Liver (tissue), 9 donors: ENCODE data around the gene ABHD14A. TPM values are rescaled to one million over a fixed set of nuclear protein-coding genes. Genes with fewer than 3 reads are reported as not detected.

ENCODE experiments used
- DNase-seq: peaks from one replicate; pipeline ENCODE4 v3.0.0-alpha.2; 2017; ENCODE audit warnings: low spot score
- H3K27ac ChIP-seq, 2 donors: one replicate each; pipeline ENCODE4 v1.7.0; 2013; ENCODE audit warnings: inconsistent platforms in 2 of 2, low read length in 2 of 2, control low read depth in 1 of 2, low read depth in 1 of 2, mild to moderate bottlenecking in 1 of 2
- H3K27me3 ChIP-seq, 4 donors: one replicate each; pipeline versions ENCODE4 v1.6.1 to v1.7.0; 2013; ENCODE audit warnings: low read length in 3 of 4, inconsistent platforms in 1 of 4, mild to moderate bottlenecking in 1 of 4, moderate library complexity in 1 of 4; ENCODE audit not compliant: control insufficient read depth in 4 of 4, insufficient read depth in 4 of 4
- H3K36me3 ChIP-seq, 4 donors: one replicate each; pipeline versions ENCODE4 v1.6.1 to v1.7.0; 2013; ENCODE audit warnings: low read length in 3 of 4, mild to moderate bottlenecking in 3 of 4, low read depth in 1 of 4, moderate library complexity in 1 of 4; ENCODE audit not compliant: control insufficient read depth in 4 of 4, insufficient read depth in 3 of 4
- H3K4me1 ChIP-seq, 4 donors: one replicate each; pipeline versions ENCODE4 v1.6.1 to v1.7.0; 2013; ENCODE audit warnings: low read length in 3 of 4, mild to moderate bottlenecking in 3 of 4, moderate library complexity in 1 of 4; ENCODE audit not compliant: control insufficient read depth in 4 of 4, insufficient read depth in 4 of 4
- H3K4me3 ChIP-seq, 3 donors: one replicate each; pipeline versions ENCODE4 v1.6.1 to v1.7.0; 2013; ENCODE audit warnings: low read length in 3 of 3, control low read depth in 1 of 3, low read depth in 1 of 3, mild to moderate bottlenecking in 1 of 3
- H3K9ac ChIP-seq, 2 donors: one replicate each; pipeline ENCODE4 v1.7.0; 2013; ENCODE audit warnings: low read length in 2 of 2, mild to moderate bottlenecking in 2 of 2, moderate library complexity in 2 of 2, control low read depth in 1 of 2, low read depth in 1 of 2
- H3K9me3 ChIP-seq, 4 donors: one replicate each; pipeline versions ENCODE4 v1.6.1 to v1.7.0; 2013; ENCODE audit warnings: low read length in 3 of 4; ENCODE audit not compliant: control insufficient read depth in 4 of 4
- EGR1 ChIP-seq, 2 donors: IDR thresholded peaks; 2 replicates each; pipeline ENCODE4 v1.6.1; 2016 to 2018; ENCODE audit warnings: antibody characterized with exemption in 2 of 2, low read depth in 2 of 2
- FOXA1 ChIP-seq: IDR thresholded peaks from 2 replicates; pipeline ENCODE4 v1.6.1; 2016; ENCODE audit warnings: antibody characterized with exemption
- FOXA2 ChIP-seq: IDR thresholded peaks from 2 replicates; pipeline ENCODE4 v1.6.1; 2016; ENCODE audit warnings: antibody characterized with exemption
- GABPA ChIP-seq, 2 donors: IDR thresholded peaks in 1 of 2; conservative IDR thresholded peaks in 1 of 2; 2 replicates each; pipeline ENCODE4 v1.6.1; 2016; ENCODE audit warnings: antibody characterized with exemption in 2 of 2, mild to moderate bottlenecking in 1 of 2, moderate library complexity in 1 of 2
- HNF4A ChIP-seq, 2 donors: conservative IDR thresholded peaks; 2 replicates each; pipeline ENCODE4 v1.6.1; 2016; ENCODE audit warnings: antibody characterized with exemption in 2 of 2, mild to moderate bottlenecking in 2 of 2
- JUND ChIP-seq, 2 donors: IDR thresholded peaks; 2 replicates each; pipeline ENCODE4 v1.6.1; 2016; ENCODE audit warnings: antibody characterized with exemption in 2 of 2
- RAD21 ChIP-seq, 2 donors: IDR thresholded peaks; 2 replicates each; pipeline ENCODE4 v1.6.1; 2016; ENCODE audit warnings: antibody characterized with exemption in 2 of 2, mild to moderate bottlenecking in 2 of 2
- RXRA ChIP-seq, 2 donors: IDR thresholded peaks; 2 replicates each; pipeline ENCODE4 v1.6.1; 2017 to 2018; ENCODE audit warnings: antibody characterized with exemption in 2 of 2, mild to moderate bottlenecking in 1 of 2
- SP1 ChIP-seq: IDR thresholded peaks from 2 replicates; pipeline ENCODE4 v1.6.1; 2018; ENCODE audit warnings: antibody characterized with exemption, mild to moderate bottlenecking
- YY1 ChIP-seq: IDR thresholded peaks from 2 replicates; pipeline ENCODE4 v1.6.1; 2016; ENCODE audit warnings: antibody characterized with exemption, mild to moderate bottlenecking
- WGBS: extraction: QIAGEN DNeasy Blood & Tissue Kit; methylation state at CpG from one replicate; pipeline ENCODE4 v1.1.7; 2013; 5-methylcytosine and 5-hydroxymethylcytosine counted together
- polyA plus RNA-seq, 2 donors: library from polyadenylated mRNA; stranded (reverse) in 1 of 2; unstranded in 1 of 2; fragments of 200-250 nt in 1 of 2; fragments of >200 nt in 1 of 2; fragmentation: Nextera tagmentation in 1 of 2; extraction: Ambion mirVana in 1 of 2; gene quantifications; one replicate each; pipeline versions ENCODE4 v1.2.1 to v1.2.3, GENCODE V29; 2013 to 2015
- total RNA-seq, 2 donors: library from RNA; depleted of rRNA; stranded (reverse); fragments of >200 nt; gene quantifications; one replicate each; pipeline ENCODE4 v1.2.3, GENCODE V29; 2014
- TF ChIP-seq, protein P1 (sequence below): IDR thresholded peaks from 2 replicates; pipeline ENCODE4 v1.6.1; 2016; ENCODE audit warnings: antibody characterized with exemption
- TF ChIP-seq, protein P2 (sequence below): IDR thresholded peaks from 2 replicates; pipeline ENCODE4 v1.6.1; 2016; ENCODE audit warnings: antibody characterized with exemption
- TF ChIP-seq, protein P3 (sequence below): IDR thresholded peaks from 2 replicates; pipeline ENCODE4 v1.6.1; 2016; ENCODE audit warnings: antibody characterized with exemption
- TF ChIP-seq, protein P4 (sequence below): IDR thresholded peaks from 2 replicates; pipeline ENCODE4 v1.6.1; 2016; ENCODE audit warnings: antibody characterized with exemption, mild to moderate bottlenecking
- TF ChIP-seq, protein P5 (sequence below): fragments of 150-350 bp; IDR thresholded peaks from 2 replicates; pipeline ENCODE4 v1.5.1; 2017; ENCODE audit warnings: improper control_type of control experiment, low read depth, low read length; ENCODE audit not compliant: missing input control
- donor health status: healthy.
- donor health status: healthy.
- donor health status: healthy.
- donor health status: healthy.
- donor health status: healthy.

The ABHD14A gene
- total and polyA plus RNA-seq, 4 donors: 8.2 to 19.9 (median 13.4) TPM

DNA sequence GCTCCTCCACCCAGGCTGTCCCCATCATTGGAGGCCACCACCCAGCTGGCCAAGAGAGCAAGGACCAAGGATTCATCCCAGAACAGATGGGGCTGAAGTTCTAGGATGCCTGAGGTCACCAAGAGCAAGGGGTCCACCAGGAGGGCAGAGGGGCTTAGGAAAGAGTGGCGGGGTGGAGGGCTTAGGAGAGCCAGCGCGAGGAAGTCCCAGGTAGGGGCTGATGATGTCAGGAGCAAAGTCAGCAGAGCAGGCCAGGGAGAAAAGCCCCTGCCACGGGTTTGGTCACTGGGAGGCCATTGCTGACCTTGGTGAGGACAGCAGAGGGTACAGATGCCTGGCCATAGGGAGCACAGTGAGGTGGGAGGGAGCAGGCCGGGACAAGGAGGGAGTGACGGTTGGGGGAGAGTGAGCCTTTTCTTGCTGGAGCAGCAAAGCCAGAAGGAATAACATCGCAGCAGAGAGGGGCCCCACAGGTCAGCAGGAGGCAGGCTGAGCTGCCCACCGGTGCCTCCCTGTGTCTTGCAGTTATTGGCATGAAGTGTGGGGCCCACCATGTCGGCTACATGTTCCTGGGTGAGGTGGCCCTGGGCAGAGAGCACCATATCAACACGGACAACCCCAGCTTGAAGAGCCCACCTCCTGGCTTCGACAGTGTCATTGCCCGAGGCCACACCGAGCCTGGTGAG is 27.5 kb upstream of the ABHD14A start:
- Histone ChIP-seq H3K9me3 (no peaks in the 10 kb centered on the region), H3K36me3 (peaks cover 0 to 30% (median 18%) of the 10 kb centered on the region in 4 donors), H3K4me3 (no peak overlapping the region), H3K9ac (no peak overlapping the region), H3K27ac (no peak overlapping the region), H3K4me1 (peaks cover 5 to 11% (median 8%) of the 10 kb centered on the region in 4 donors), H3K27me3 (no peaks in the 10 kb centered on the region)
- WGBS: 86% methylated on average over 13 of the region's 13 CpGs
- no peak for DNase-seq
- TF ChIP-seq RXRA (IDR thresholded peaks at IDR 0.05) (no peak), RAD21 (IDR thresholded peaks at IDR 0.05) (no peak)
- TF ChIP-seq, protein P1, sequence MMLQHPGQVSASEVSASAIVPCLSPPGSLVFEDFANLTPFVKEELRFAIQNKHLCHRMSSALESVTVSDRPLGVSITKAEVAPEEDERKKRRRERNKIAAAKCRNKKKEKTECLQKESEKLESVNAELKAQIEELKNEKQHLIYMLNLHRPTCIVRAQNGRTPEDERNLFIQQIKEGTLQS: no peak

DNA sequence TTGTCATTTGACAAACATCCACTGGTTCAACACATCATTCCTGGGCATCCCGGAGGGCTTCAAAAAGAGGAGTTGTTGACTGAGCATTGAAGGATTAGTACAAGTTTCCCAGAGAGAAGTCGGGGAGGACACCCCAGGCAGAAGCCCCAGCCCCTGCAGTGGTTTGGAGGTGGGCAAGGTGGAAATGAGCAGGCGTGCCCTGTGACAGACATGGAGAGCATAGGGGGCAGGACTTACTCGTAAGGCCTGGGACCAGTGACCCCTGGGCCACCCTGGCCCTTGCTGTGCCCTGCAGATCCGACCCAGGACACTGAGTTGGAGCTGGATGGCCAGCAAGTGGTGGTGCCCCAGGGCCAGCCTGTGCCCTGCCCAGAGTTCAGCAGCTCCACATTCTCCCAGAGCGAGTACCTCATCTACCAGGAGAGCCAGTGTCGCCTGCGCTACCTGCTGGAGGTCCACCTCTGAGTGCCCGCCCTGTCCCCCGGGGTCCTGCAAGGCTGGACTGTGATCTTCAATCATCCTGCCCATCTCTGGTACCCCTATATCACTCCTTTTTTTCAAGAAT is 26.8 kb upstream of the ABHD14A start:
- Histone ChIP-seq H3K27ac (no peak overlapping the region), H3K4me3 (no peak overlapping the region), H3K9ac (no peak overlapping the region), H3K9me3 (no peaks in the 10 kb centered on the region), H3K36me3 (peaks cover 0 to 30% (median 18%) of the 10 kb centered on the region in 4 donors), H3K4me1 (peaks cover 3 to 4% (median 4%) of the 10 kb centered on the region in 4 donors), H3K27me3 (no peaks in the 10 kb centered on the region)
- no peak for DNase-seq
- WGBS: 95% methylated on average over 10 of the region's 10 CpGs
- no peak for TF ChIP-seq EGR1 (IDR thresholded peaks at IDR 0.05; ENCODE audit: low read depth in 2 of 2)
- TF ChIP-seq HNF4A (conservative IDR thresholded peaks at IDR 0.05): no peak
- TF ChIP-seq RXRA (IDR thresholded peaks at IDR 0.05): no peak
- no peak for TF ChIP-seq GABPA (IDR thresholded peaks at IDR 0.05 in 1 of 2, conservative IDR thresholded peaks at IDR 0.05 in 1 of 2)
- TF ChIP-seq JUND (IDR thresholded peaks at IDR 0.05): no peak
- TF ChIP-seq, protein P2, sequence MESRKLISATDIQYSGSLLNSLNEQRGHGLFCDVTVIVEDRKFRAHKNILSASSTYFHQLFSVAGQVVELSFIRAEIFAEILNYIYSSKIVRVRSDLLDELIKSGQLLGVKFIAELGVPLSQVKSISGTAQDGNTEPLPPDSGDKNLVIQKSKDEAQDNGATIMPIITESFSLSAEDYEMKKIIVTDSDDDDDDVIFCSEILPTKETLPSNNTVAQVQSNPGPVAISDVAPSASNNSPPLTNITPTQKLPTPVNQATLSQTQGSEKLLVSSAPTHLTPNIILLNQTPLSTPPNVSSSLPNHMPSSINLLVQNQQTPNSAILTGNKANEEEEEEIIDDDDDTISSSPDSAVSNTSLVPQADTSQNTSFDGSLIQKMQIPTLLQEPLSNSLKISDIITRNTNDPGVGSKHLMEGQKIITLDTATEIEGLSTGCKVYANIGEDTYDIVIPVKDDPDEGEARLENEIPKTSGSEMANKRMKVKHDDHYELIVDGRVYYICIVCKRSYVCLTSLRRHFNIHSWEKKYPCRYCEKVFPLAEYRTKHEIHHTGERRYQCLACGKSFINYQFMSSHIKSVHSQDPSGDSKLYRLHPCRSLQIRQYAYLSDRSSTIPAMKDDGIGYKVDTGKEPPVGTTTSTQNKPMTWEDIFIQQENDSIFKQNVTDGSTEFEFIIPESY: no peak
- TF ChIP-seq, protein P1: no peak
- TF ChIP-seq, protein P3, sequence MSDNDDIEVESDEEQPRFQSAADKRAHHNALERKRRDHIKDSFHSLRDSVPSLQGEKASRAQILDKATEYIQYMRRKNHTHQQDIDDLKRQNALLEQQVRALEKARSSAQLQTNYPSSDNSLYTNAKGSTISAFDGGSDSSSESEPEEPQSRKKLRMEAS: no peak
- TF ChIP-seq SP1: no peak
- TF ChIP-seq, protein P4, sequence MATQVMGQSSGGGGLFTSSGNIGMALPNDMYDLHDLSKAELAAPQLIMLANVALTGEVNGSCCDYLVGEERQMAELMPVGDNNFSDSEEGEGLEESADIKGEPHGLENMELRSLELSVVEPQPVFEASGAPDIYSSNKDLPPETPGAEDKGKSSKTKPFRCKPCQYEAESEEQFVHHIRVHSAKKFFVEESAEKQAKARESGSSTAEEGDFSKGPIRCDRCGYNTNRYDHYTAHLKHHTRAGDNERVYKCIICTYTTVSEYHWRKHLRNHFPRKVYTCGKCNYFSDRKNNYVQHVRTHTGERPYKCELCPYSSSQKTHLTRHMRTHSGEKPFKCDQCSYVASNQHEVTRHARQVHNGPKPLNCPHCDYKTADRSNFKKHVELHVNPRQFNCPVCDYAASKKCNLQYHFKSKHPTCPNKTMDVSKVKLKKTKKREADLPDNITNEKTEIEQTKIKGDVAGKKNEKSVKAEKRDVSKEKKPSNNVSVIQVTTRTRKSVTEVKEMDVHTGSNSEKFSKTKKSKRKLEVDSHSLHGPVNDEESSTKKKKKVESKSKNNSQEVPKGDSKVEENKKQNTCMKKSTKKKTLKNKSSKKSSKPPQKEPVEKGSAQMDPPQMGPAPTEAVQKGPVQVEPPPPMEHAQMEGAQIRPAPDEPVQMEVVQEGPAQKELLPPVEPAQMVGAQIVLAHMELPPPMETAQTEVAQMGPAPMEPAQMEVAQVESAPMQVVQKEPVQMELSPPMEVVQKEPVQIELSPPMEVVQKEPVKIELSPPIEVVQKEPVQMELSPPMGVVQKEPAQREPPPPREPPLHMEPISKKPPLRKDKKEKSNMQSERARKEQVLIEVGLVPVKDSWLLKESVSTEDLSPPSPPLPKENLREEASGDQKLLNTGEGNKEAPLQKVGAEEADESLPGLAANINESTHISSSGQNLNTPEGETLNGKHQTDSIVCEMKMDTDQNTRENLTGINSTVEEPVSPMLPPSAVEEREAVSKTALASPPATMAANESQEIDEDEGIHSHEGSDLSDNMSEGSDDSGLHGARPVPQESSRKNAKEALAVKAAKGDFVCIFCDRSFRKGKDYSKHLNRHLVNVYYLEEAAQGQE: no peak
- TF ChIP-seq FOXA1: no peak
- TF ChIP-seq YY1: no peak
- no peak for TF ChIP-seq RAD21 (IDR thresholded peaks at IDR 0.05)
- TF ChIP-seq, protein P5, sequence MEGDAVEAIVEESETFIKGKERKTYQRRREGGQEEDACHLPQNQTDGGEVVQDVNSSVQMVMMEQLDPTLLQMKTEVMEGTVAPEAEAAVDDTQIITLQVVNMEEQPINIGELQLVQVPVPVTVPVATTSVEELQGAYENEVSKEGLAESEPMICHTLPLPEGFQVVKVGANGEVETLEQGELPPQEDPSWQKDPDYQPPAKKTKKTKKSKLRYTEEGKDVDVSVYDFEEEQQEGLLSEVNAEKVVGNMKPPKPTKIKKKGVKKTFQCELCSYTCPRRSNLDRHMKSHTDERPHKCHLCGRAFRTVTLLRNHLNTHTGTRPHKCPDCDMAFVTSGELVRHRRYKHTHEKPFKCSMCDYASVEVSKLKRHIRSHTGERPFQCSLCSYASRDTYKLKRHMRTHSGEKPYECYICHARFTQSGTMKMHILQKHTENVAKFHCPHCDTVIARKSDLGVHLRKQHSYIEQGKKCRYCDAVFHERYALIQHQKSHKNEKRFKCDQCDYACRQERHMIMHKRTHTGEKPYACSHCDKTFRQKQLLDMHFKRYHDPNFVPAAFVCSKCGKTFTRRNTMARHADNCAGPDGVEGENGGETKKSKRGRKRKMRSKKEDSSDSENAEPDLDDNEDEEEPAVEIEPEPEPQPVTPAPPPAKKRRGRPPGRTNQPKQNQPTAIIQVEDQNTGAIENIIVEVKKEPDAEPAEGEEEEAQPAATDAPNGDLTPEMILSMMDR: no peak
- TF ChIP-seq FOXA2: no peak
